ENCODE data around the gene MMP15.

- TF ChIP-seq CTCF (IDR thresholded peaks at IDR 0.05) (no peak), POLR2A (IDR thresholded peaks at IDR 0.05) (no peak)
These were observed 36.6 kb upstream of the MMP15 start for GRCh38 chr16:57988929-57989328.
